Tibial nerve (tissue), 4 donors: ENCODE results near the gene AMBRA1.

Experiments
- CTCF ChIP-seq, 5 experiments: fragments of 200-600 bp in 3 of 5; fragments of 450-650 bp in 2 of 5; sonication (generic) in 3 of 5; IDR thresholded peaks; one replicate each; pipeline ENCODE4 v1.5.1; 2016 to 2019; ENCODE audit warnings: antibody characterized with exemption in 5 of 5, mild to moderate bottlenecking in 3 of 5, moderate library complexity in 2 of 5
- EP300 ChIP-seq, 2 donors: sonication (generic); formaldehyde crosslinking; IDR thresholded peaks; one replicate each; pipeline ENCODE4 v1.6.1; 2017; ENCODE audit warnings: antibody characterized with exemption in 2 of 2, mild to moderate bottlenecking in 1 of 2
- POLR2A ChIP-seq, 2 donors: fragments of 450-650 bp; IDR thresholded peaks; one replicate each; pipeline ENCODE4 v1.6.1; 2017; ENCODE audit warnings: antibody characterized with exemption in 2 of 2, mild to moderate bottlenecking in 2 of 2, moderate library complexity in 2 of 2

- TF ChIP-seq POLR2A (IDR thresholded peaks at IDR 0.05) (no peak), EP300 (IDR thresholded peaks at IDR 0.05) (no peak), CTCF (IDR thresholded peaks at IDR 0.05) (no peak)
Observed at GRCh38 chr11:46377290-46377689, 216.5 kb downstream of the AMBRA1 start.
